ENCODE measurements around the gene HSP90B1. TPM values are rescaled to one million over a fixed set of nuclear protein-coding genes. Genes with fewer than 3 reads are reported as not detected.

HSP90B1 gene
- total RNA-seq, 1 experiment from 2014 or later = 982 TPM

DNA sequence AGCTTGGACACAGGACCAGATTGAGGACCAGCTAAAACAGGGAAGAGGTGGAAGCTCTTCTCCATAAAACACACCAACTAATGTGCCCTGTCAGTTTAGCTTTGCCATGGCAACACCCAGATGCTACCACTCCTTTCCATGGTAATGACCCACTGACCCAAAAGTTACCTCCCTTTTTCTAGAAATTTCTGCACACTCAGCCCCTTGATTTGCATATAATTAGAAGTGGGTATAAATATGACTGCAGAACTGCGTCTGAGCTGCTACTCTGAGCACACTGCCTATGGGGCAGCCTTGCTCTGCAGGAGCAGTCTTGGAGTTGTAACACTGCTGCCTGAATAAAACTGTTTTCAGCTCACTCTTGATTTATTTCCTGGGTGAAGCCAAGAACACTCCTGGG, 32.3 kb downstream of the HSP90B1 start:
- in situ Hi-C loops (cut with HindIII; ENCODE audit: low pct_unique_long_range_greater_than_20kb, low sequenced_read_pairs) = no loop called here
- no peak for DNase-seq (ENCODE audit: low read depth, low spot score)

DNA sequence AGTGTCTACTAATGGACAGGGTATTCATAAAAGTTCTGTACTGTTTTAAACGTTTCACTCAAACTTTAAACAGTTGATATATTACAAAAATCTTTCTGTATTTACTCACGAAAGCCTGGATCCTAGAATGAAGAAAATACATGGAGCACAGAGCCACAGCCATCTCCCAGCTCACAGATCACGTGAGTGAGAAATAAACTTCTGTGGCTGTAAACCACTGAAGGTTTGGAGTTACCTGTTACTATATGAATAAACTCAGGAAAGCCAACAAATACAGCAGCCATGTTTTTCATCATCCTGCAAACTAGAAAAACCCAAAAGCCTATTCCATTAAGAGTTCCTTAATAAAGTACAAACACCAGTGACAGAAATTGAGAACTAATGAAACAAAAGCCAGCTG, 34.6 kb downstream of the HSP90B1 start:
- no peak for DNase-seq (ENCODE audit: low read depth, low spot score)
- in situ Hi-C loops (cut with HindIII; ENCODE audit: low pct_unique_long_range_greater_than_20kb, low sequenced_read_pairs) = no loop called here

DNA sequence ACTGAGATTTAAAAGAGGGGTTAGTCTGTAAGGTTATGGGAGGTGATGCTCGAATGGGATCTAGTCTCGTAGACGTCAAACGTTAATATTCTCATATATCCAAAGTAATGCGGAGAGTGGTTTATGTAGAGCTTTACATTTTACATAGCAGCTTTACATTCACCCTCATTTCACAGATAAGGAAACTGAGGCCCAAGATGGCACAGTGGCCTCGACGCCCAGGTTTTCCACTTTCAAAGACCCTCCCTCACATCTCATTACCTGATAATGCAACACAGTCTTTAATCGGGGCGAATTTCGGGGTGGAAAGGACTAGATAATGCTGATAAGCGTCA, 35.0 kb downstream of the HSP90B1 start:
- DNase-seq (ENCODE audit: low read depth, low spot score) = no peak
- in situ Hi-C loops (cut with HindIII; ENCODE audit: low pct_unique_long_range_greater_than_20kb, low sequenced_read_pairs) = no loop called here

DNA sequence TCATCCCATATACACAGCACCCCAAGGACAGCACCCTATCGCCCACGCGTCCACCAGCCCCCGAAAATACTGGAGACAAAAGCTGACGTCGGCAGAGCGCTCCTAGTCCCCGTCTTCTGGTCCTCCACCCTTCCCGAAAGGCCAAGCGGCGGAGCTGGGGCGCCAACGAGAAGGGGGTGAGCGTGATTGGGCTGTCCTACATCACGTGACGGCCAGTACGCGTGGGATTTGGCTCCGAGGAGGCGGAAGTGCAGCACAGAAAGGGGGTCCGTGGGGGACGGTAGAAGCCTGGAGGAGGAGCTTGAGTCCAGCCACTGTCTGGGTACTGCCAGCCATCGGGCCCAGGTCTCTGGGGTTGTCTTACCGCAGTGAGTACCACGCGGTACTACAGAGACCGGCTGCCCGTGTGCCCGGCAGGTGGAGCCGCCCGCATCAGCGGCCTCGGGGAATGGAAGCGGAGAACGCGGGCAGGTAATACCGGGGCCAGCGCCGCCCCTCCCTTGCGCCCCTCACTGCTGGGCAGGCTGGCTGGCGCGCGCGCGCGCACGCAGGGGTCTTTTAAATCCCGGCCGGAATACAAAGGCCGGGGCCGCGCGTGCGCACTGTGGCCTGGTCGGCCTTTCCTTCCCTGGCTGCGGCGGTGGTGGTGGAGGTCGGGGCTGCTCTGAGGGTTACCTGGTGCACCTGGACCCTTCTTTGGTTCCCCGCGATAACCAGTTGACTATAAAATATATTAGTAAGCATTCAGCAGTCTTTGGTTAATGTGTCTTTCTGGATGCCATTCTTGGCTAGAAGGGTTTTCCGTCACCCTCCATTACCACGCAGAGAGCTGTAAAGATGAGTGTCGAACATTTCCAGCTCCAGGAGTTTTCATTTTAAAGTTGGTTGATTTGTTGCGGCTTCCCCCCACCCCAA, 35.6 kb downstream of the HSP90B1 start, which contains the start of gene TDG:
TDG (plus strand) TSS at position 283 of the 915 bp plus-strand sequence; CDS start at position 449, 166 bp downstream.
- in situ Hi-C loops (cut with HindIII; ENCODE audit: low pct_unique_long_range_greater_than_20kb, low sequenced_read_pairs) = no loop called here
- DNase-seq (ENCODE audit: low read depth, low spot score) = peak; percentile 99

DNA sequence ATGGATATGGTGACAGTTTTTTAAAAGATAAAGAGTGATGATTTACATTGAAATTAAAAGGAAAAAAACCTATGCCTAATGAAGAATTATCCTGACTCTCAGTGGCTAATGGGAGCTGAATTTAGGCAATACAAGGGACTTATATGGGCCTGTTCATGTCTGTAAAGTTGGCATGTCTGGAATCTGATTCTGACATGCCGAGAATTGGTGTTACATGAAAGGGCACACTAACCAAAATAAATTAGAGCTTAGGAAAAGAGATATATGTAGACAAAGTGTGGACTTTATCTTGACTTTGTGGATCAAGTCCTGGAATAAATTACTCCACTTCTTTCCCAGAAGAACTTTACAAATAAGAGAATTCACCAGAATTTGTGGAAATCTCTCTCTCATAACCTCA, 36.5 kb downstream of the HSP90B1 start:
- DNase-seq (ENCODE audit: low read depth, low spot score) = no peak
- in situ Hi-C loops (cut with HindIII; ENCODE audit: low pct_unique_long_range_greater_than_20kb, low sequenced_read_pairs) = no loop called here

DNA sequence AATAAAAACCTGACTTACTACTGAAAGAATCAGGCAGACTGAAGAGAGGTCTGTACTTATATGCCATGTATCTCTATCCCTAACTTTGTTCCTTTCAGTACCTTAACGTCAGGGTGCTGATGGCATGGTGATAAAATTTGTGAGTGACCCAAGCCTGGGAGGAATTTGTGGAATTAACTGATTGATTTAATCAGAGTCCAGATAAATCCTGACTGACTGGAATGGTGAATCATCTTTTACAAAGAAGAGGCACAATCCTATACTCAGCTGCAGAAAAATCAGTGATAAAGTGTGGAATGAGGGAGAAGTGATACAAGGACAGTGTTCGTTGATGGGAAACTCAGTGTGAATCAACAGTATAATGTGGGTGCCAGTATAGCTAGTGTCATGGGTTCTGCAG, 39.2 kb downstream of the HSP90B1 start:
- no peak for DNase-seq (ENCODE audit: low read depth, low spot score)
- in situ Hi-C loops (cut with HindIII; ENCODE audit: low pct_unique_long_range_greater_than_20kb, low sequenced_read_pairs) = no loop called here

DNA sequence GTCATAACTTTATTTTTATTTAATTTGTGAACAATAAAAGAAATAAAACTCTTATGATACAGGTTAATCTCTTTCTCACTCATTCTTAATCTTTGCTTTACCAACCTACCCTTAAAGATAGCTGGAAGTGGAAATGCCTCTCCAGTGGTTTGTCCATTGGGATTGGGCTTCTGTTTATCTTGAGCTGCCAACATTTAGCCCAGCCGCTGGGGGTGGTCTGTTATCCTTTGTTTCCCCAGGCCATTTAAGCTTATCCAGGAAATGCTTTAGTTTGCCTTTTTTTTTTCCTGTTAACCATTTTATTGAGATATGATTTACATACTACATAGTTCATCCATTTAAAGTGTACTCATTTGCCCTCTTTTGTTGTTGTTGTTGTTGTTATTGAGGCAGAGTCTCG, 43.7 kb downstream of the HSP90B1 start:
- no peak for DNase-seq (ENCODE audit: low read depth, low spot score)
- in situ Hi-C loops (cut with HindIII; ENCODE audit: low pct_unique_long_range_greater_than_20kb, low sequenced_read_pairs) = no loop called here

DNA sequence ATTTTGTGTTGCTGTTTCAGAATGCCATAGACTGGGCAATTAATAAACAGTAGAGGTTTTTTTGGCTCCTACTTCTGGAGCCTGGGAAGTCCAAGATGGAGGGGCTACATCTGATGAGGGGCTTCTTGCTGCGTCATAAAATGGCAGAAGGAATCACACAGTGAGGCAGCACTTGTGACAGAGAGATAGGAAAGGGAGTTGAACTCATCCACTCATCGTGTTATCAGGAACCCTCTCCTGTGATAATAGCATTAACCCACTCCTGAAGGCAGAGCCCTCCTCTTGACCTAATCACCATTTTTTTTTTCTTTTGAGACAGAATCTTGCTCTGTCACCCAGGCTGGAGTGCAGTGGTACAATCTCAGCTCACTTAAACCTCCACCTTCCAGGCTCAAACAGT, 45.2 kb downstream of the HSP90B1 start:
- in situ Hi-C loops (cut with HindIII; ENCODE audit: low pct_unique_long_range_greater_than_20kb, low sequenced_read_pairs) = no loop called here
- DNase-seq (ENCODE audit: low read depth, low spot score) = no peak

DNA sequence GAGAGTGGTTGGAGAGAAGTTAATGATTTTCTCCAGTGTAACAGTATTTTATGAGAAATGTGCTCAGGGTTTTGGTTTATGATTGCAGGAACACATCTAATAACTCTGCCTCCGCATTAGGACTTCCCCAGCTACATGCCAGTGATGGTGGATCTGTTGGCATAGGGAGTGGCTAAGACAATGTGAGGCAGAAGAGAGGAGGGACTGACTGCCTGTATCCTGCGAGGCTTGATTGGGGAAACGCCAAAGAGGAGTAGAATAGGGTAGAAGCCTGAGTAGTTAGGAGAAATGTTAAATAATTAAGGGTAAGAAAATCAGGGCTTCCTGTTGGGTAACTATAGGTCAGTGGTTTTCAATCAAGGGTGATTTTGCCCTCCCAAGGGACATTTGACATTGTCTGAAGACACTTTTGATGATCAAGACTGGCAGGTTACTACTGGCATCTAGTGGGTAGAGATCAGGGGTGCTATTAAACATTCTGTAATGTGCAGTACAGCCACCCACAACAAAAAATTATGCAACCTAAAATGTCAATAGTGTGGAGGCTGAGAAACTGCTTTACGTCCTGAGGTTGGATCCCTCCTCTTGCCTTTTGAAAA, 48.3 kb downstream of the HSP90B1 start:
- no peak for DNase-seq (ENCODE audit: low read depth, low spot score)
- in situ Hi-C loops (cut with HindIII; ENCODE audit: low pct_unique_long_range_greater_than_20kb, low sequenced_read_pairs) = no loop called here

DNA sequence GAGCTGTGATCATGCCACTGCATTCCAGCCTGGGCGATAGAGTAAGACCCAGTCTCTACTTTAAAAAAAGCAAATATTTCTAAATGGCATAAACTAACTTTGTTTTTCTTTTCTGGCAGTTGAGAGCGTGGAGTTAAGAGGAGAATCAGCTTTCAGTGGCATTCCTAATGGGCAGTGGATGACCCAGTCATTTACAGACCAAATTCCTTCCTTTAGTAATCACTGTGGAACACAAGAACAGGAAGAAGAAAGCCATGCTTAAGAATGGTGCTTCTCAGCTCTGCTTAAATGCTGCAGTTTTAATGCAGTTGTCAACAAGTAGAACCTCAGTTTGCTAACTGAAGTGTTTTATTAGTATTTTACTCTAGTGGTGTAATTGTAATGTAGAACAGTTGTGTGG, 56.6 kb downstream of the HSP90B1 start:
- in situ Hi-C loops (cut with HindIII; ENCODE audit: low pct_unique_long_range_greater_than_20kb, low sequenced_read_pairs) = no loop called here
- no peak for DNase-seq (ENCODE audit: low read depth, low spot score)

DNA sequence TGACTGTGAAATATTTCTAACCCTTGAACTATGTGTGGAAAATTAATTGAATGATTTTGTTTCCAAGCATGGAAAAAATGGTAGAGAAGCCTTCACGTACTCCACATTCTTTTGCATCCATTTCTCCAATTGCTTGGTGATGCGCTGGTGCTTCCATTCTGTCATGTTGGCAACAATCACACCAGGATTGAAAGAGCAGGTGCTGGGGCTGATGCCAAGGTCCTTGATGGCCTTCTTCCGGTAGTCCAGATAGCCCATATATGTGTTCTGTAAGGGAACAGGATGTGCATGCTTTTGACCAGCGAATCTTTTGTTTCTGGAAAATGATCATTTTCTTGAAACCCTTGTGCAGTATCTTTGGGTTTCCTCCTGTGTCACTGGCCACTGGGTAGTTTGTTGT, 64.0 kb downstream of the HSP90B1 start:
- in situ Hi-C loops (cut with HindIII; ENCODE audit: low pct_unique_long_range_greater_than_20kb, low sequenced_read_pairs) = no loop called here

DNA sequence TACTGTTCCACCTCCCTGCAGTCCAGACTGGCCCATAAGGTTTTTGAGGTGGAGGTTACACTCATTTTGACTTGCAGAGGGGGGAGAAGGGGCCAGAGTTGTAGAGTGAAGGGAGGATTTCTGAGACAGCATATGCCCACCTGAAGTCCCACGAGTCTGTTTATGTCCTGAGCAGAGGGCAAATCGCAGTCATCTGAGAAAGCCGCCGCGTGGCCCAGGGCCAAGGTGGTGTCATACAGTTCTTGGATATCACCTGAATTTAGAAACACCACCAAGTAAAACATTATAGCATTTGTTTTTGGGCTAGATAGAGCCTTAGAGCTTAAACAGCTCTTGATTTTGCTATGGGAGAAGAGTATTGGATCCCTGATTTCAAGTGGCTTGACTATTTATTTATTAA, 66.4 kb downstream of the HSP90B1 start:
- DNase-seq (ENCODE audit: low read depth, low spot score) = no peak
- in situ Hi-C loops (cut with HindIII; ENCODE audit: low pct_unique_long_range_greater_than_20kb, low sequenced_read_pairs) = no loop called here

More for the DNA sequence above, 64.0 kb downstream of the HSP90B1 start:
- no peak for DNase-seq (ENCODE audit: low read depth, low spot score)

DNA sequence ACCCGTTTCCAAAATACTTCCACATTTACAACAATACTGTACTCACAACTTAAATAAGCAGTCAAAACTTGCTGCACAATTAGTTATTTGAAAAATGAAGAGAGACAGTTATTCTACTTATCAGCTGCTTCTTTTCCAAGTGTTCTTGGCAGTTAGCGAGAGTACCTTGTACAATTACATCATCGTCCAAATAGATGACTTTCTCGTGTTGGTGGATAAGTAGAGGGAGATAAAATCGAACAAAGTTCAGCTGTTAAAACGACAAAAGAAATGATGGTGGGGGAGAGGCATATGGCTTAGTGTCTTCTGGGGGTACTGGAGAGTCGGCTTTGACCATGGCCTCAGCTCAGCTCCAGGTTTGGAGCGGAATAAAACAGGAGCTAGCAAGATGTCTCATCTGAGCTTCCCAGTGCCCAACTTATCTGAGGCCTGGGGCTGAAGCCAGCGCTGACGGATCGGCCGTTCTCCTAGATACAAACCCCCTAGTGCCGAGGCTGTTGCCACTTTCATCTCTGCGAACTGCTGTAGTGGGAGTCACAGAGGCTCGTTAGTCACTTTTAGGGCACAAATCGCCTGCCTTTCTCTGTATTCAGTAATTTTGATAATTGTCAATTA, 67.2 kb downstream of the HSP90B1 start:
- in situ Hi-C loops (cut with HindIII; ENCODE audit: low pct_unique_long_range_greater_than_20kb, low sequenced_read_pairs) = no loop called here
- no peak for DNase-seq (ENCODE audit: low read depth, low spot score)

Other genes with a start within 250 kb of the HSP90B1 start
- gene NT5DC3, start 89.2 kb upstream of the HSP90B1 start, total RNA-seq (2014; rRNA removed; shearing (Covaris generic)) = 34.6 and 37.9 TPM in 2 replicates
- gene TDG, start 35.5 kb downstream of the HSP90B1 start, total RNA-seq (2014; rRNA removed; shearing (Covaris generic)) = 28.5 and 29.0 TPM in 2 replicates
- gene GLT8D2, start 119.8 kb downstream of the HSP90B1 start, total RNA-seq (2014; rRNA removed; shearing (Covaris generic)) = 1.2 TPM in 1 of 2 replicates, not detected in the other
- 9.4 and 10.8 TPM in 2 replicates for gene HCFC2, start 134.1 kb downstream of the HSP90B1 start, total RNA-seq (2014; rRNA removed; shearing (Covaris generic))
- gene NFYB, start 207.8 kb downstream of the HSP90B1 start, total RNA-seq (2014; rRNA removed; shearing (Covaris generic)) = 19.0 and 22.1 TPM in 2 replicates

Data from SK-MEL-5 (cell line).